ENCODE data around the gene KRTAP25-1.

The KRTAP25-1 gene, protein sequence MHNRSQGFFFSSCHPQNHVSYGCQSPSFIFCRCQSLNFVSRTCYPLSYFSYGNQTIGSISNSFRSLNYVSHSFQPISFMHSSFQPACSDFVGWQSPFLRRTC

DNA sequence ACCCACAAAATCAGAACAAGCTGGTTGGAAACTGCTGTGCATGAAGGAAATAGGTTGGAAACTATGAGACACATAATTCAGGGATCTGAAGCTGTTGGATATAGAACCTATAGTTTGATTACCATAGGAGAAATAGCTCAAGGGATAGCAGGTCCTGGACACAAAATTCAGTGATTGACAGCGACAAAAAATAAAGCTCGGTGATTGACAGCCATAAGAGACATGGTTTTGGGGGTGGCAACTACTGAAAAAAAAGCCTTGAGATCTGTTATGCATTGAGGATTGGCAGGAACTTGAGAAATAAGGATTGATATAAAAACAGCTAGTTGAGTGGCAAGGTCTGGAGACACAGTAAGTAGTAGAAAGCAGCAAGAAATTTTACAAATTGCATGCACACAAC lies at the start of gene KRTAP25-1:
KRTAP25-1 (minus strand) TSS at position 300 of the 400 bp plus-strand sequence; CDS start at position 276, 24 bp downstream.
- no peak within 1 kb of the TSS for H3K27ac ChIP-seq
- TF ChIP-seq, protein P1, sequence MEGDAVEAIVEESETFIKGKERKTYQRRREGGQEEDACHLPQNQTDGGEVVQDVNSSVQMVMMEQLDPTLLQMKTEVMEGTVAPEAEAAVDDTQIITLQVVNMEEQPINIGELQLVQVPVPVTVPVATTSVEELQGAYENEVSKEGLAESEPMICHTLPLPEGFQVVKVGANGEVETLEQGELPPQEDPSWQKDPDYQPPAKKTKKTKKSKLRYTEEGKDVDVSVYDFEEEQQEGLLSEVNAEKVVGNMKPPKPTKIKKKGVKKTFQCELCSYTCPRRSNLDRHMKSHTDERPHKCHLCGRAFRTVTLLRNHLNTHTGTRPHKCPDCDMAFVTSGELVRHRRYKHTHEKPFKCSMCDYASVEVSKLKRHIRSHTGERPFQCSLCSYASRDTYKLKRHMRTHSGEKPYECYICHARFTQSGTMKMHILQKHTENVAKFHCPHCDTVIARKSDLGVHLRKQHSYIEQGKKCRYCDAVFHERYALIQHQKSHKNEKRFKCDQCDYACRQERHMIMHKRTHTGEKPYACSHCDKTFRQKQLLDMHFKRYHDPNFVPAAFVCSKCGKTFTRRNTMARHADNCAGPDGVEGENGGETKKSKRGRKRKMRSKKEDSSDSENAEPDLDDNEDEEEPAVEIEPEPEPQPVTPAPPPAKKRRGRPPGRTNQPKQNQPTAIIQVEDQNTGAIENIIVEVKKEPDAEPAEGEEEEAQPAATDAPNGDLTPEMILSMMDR (conservative IDR thresholded peaks at IDR 0.05), result no peak

DNA sequence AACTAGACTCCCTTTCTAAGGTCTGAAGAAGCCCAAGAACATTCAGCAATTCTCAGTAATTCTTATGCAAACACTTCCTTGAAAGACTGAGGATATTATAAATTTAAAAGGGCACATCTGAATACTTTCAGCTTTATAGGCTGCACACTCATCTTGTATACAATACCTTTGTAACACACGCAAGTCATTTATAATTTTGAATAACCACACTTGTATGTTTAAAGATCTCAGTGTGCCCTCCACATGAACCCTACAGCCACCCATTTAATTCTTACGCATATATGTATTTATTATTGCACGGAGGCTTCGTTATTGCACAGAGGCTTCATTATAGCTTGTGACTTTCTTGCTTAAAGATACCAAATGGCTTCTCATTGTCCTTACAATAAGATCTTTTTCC lies 49.4 kb upstream of the KRTAP25-1 start:
- TF ChIP-seq, protein P1 (conservative IDR thresholded peaks at IDR 0.05), result no peak
- peak overlapping the region; percentile 48 for H3K27ac ChIP-seq

GRCh38 chr21:30337772-30338171 lies 48.5 kb upstream of the KRTAP25-1 start:
- TF ChIP-seq, protein P1 (conservative IDR thresholded peaks at IDR 0.05), result no peak
- H3K27ac ChIP-seq, result peak overlapping the region; percentile 48

DNA sequence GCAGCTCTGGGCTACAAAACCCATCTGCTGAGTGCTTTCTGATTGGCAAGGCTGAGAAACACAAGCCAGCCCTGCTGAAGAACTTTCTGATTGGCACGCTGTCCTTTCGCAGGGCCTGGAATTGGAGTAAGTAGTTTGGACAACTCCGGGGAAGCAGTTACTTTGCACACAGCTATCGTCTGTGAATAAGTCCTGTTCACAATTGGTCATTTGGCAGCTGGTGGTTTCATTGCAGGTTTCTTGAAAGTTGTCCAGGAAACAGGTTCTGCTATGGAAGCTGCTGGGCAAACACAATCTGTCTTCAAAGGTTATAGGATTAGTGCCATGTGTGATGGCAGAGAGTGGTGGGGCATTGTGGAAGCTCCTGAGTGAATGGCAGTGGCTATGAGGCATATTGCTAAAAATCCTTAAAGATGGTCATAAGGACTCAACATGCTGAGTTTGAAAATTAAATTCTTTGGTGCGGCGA lies 48.0 kb upstream of the KRTAP25-1 start, which contains the start of gene KRTAP27-1:
KRTAP27-1 (minus strand) TSS at position 419 of the 469 bp plus-strand sequence; CDS start at position 393, 26 bp downstream.
- TF ChIP-seq, protein P1 (conservative IDR thresholded peaks at IDR 0.05), result no peak
- H3K27ac ChIP-seq, result peak within 1 kb of the TSS; percentile 48

- H3K27ac ChIP-seq, result no peak overlapping the region
- TF ChIP-seq, protein P1 (conservative IDR thresholded peaks at IDR 0.05), result no peak
Observed at GRCh38 chr21:30336596-30336995, 47.3 kb upstream of the KRTAP25-1 start.

GRCh38 chr21:30333736-30334135 lies 44.4 kb upstream of the KRTAP25-1 start:
- TF ChIP-seq, protein P1 (conservative IDR thresholded peaks at IDR 0.05), result no peak
- no peak overlapping the region for H3K27ac ChIP-seq

DNA sequence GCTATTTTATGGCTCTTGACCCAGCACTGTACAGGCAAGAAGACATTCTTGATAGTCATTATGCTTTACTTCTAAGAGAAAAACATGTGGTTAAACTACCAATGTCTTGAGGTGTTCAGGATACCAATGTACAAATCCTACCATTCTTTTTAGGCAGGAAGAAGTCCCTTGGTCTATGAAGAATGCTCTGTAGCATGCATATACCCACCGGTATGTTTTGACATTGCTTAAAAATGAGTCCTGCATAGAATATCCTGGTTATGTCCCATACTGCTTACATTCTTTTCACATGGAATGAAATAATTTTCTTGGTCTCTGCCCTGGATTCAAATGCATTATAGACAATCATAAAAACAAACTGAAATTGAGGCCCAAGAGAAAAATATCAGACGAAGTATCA lies 43.4 kb upstream of the KRTAP25-1 start:
- TF ChIP-seq, protein P1 (conservative IDR thresholded peaks at IDR 0.05), result no peak
- no peak overlapping the region for H3K27ac ChIP-seq

Data from VCaP (cell line).